Fibroblast of peridontal ligament (primary cell): ENCODE data around the gene GP1BB.

Source experiments
- DNase-seq: peaks from one replicate; pipeline ENCODE4 v3.0.0-alpha.2; 2010; ENCODE audit errors: extremely low read depth

GP1BB gene

GRCh38 chr22:19742160-19743066 is 19.1 kb downstream of the GP1BB start:
- no peak for DNase-seq

GRCh38 chr22:19743081-19743480 is 19.7 kb downstream of the GP1BB start:
- DNase-seq = no peak

GRCh38 chr22:19743651-19744050 is 20.3 kb downstream of the GP1BB start:
- DNase-seq = no peak

GRCh38 chr22:19744350-19745006 is 21.1 kb downstream of the GP1BB start:
- DNase-seq = no peak

GRCh38 chr22:19745155-19746101 is 22.1 kb downstream of the GP1BB start:
- DNase-seq = no peak

GRCh38 chr22:19746726-19747125 is 23.4 kb downstream of the GP1BB start:
- no peak for DNase-seq

- no peak for DNase-seq
Measured at GRCh38 chr22:19747551-19747950, 24.2 kb downstream of the GP1BB start.

GRCh38 chr22:19748139-19748538 is 24.8 kb downstream of the GP1BB start:
- no peak for DNase-seq

GRCh38 chr22:19748991-19749664 is 25.8 kb downstream of the GP1BB start:
- no peak for DNase-seq

GRCh38 chr22:19749876-19750275 is 26.5 kb downstream of the GP1BB start:
- DNase-seq = no peak

- peak; percentile 34 for DNase-seq
Measured at GRCh38 chr22:19750507-19751490, 27.5 kb downstream of the GP1BB start.

GRCh38 chr22:19751497-19752245 is 28.3 kb downstream of the GP1BB start:
- DNase-seq = no peak

- DNase-seq = no peak
Measured at GRCh38 chr22:19753090-19753842, 29.9 kb downstream of the GP1BB start.

- no peak for DNase-seq
Measured at GRCh38 chr22:19753996-19754700, 30.8 kb downstream of the GP1BB start.

- no peak for DNase-seq
Measured at GRCh38 chr22:19754701-19755144, 31.4 kb downstream of the GP1BB start.

GRCh38 chr22:19755145-19755710 is 31.9 kb downstream of the GP1BB start:
- no peak for DNase-seq

GRCh38 chr22:19755722-19756287 is 32.5 kb downstream of the GP1BB start:
- DNase-seq = no peak
